NCI-H146 (cell line): ENCODE measurements around the gene GPR4.
"Not testable (repeated sequence)": the region's sequence is repeated elsewhere in the genome, so short reads cannot be mapped to it uniquely, and the experiment has no call there.

Source experiments
- DNase-seq: peaks from one replicate; lab custom pipeline; 2025; lab: John Stamatoyannopoulos, UW

Gene GPR4

DNA sequence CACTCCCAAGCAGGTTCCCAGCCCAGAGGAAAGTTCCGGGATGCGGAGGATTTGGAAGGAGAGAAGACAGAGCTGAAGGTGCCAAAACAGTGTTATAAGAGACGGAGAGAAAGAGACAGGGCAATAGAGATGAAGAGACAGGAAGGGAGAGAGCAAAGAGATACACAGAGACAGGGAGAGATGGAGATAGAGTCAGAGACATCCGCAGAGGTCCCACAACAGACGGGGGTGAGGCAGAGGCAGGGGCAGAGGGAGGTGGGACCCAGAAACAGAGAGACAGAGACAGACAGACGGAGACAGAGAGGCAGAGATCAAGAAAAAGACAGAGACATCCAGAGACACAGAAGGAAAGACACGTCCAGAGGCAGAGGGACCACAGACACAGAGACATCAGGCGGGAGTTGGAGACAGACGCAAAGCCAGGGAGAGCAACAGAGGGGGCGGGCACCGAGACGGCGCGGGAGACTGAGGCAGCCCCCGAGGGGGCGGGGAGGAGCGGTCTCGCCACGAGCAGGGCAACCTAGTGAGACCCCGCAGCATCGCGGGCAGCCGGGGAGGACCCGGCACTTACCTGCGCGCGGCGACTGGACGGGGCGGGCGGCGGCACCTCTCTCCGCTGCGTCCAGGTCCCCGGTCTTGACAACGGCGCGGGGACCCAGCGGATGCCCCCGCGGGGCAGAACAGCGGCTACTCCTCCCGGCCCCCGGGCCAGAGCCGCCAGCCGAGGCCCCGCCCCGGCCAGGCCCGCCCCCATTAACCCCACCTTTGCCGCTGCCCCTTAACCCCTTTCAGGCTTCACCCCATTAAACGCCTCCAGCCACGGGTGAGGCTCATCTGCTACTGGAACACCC is at the start of gene GPR4:
GPR4 (minus strand) TSS at position 689 of the 851 bp plus-strand sequence. CDS start 10,346 bp downstream, outside the sequence.
- DNase-seq = peak; percentile 42

DNA sequence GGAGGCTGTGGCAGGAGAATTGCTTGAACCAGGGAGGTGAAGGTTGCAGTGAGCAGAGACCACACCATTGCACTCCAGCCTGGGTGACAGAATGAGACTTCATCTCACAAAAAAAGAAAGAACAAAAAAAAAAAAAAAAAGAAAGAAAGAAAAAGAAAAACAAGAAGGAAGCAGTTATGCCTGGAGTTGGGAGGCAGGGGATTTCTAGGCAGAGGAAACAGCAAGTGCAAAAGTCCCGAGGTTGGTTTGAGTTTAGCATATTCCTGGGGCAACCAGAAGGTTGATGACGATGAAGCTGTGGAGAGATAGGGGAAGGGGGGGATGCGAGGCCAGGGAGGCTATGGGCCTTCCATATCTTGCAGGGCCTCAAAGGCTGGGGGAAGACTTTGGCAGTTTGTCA is 48.7 kb upstream of the GPR4 start:
- no peak for DNase-seq

DNA sequence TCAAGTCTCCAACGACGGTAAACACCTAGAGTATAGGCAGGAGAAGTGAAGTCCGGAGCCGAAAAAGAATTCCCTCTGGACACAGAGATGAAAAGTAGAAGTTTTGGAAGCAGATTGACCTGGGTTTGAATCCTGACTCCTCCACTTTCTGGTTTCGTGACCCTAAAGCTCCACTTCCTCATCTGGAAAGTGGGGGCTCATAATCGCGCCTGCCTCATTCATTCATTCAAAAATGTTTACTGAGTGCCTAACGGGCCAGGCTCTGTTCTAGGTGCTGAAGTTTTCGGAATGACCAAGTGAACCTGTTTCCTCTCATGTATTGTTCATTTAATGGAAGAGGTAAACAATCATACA is 44.3 kb upstream of the GPR4 start:
- DNase-seq = no peak

DNA sequence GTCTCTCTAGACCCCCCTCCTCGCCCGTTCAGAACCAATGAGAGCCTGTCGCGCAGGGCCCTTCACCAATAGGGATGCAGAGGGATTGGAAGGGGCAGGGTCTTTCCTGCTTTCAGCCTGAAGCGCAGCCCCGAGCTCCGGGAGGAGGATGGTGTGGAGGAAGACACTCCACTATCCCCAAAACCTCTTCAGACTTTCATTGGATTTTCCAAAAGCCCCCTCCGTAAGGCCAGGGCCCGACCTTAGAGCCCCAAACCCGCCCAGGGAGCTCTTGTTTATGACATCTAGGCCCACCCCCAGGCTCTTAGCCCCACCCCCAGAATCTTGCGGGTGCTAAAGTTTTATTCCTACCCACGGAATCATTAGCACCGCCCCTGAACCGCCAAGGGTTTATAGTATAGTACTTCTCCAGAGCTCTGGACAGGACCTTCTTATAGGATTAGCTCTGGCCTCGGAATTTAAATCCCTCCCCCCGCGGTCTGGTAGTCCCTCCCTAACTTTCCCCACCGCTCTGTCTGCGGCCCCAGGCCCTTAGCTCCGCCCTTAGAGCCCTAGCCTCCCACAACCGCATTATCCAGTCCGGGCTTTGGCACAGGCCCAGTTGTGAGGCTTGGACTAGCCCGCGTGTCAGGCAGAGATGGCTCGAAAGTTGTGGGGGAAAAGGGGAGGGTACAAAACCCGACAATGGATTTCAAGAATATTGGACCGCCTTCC is 43.8 kb upstream of the GPR4 start:
- DNase-seq = peak; percentile 79

DNA sequence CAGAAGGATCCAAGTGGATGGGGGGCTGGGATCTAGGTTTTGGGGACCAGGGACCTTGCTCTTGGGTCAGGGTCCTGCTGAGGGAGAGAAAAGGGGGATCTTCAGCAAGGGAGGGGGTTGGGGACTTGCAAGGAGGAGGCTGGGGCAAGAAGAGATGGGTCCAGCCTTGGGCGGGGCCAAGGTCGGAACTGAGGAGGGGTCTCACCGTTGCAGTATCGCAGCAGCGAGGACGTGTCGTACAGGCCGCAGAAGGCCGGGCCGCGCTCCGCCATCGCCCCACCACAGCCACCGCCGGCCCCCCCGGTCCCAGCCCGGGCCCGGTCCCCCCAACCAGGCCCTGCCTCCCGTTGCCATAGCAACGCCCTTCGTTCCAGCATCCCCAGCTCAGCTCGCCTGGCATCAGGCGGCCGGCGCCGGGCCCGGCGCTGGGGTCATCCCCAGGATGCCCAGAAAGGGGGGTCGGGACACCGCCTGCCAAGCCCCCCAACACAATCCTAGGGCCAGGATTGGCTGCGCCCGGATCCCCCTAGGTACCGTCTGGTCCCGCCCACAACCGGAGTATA is 43.1 kb upstream of the GPR4 start:
- DNase-seq = no peak

DNA sequence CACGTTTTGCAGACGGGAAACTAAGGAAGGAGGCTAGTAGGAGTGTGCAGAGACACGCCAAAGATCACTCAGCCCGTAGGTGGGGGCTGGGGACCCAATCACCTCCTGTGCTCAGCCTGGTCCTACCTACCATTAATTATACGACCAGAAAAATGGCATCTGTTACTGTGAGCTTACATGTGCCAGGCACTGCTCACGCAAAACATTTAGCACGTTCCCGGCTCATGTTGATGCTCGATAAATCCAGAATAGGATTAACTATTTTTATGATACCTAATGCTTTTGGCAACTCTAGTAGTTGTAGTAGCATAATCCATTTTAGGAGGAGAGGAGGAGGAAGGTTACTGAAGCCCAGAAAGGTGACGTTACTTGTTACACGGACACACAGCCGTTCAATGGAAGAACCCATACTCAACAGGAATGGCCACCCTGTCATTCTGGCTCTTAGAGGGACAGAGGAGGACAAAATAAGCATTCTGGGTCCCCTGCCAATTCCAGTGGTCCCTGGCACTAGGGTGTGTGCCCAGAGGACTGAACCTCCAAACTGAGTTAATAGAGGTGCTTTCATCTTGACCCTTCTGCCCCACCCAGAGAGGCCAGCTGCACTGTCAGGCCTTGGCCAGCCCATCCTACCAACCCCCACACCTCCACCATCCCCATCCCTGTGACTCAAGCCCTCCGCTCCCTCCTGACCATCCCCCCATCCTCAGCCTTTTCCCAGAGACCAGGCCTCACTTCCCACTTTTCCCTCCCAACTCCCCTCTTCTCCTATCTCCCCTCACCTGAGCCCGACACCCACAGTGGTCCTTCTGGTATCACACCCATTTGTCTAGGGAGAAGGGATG is 42.1 kb upstream of the GPR4 start:
- DNase-seq = no peak

DNA sequence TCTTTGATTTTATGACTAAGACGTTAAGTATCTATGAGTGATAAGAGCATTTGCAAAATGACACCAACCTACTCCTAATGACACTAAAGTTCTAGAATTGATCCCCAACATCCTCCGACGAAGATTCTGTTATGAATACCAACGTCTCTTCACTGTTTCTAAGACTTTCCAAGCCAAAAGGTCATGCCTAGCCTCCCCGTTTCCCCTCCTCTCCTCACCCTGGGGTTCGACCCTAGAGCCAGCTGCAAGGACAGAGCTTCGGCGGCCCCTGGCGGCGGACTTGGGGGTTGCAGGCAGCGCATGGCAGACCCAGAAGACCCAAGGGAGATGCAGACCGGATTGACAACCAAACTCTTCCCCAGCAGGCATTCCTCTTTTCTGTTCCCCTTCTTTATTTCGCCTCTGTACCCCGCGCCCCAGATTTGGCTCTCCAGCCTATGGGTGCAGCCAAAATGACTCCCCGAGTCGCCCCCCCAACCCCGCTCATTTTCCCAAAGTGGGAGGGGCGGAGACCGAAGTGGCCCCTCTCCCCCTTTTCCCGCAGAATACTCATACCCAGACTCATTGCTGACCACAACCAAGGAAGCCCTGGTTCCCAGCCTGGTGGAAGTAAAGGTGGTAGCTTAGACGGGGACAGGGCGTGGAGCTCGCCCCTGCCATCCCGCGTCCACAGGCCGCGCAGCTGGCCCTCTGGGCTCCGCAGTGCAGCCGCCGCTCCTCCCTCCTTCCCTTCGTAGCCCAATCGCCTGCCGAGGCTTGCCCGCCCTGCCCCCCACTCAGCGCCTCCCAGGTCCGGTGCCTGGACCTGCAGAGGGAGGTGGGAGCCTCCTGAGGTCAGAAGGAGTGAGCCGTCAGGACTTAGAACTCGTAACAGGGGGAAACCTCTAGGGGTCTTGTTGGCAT is 41.3 kb upstream of the GPR4 start:
- peak; percentile 74 for DNase-seq

DNA sequence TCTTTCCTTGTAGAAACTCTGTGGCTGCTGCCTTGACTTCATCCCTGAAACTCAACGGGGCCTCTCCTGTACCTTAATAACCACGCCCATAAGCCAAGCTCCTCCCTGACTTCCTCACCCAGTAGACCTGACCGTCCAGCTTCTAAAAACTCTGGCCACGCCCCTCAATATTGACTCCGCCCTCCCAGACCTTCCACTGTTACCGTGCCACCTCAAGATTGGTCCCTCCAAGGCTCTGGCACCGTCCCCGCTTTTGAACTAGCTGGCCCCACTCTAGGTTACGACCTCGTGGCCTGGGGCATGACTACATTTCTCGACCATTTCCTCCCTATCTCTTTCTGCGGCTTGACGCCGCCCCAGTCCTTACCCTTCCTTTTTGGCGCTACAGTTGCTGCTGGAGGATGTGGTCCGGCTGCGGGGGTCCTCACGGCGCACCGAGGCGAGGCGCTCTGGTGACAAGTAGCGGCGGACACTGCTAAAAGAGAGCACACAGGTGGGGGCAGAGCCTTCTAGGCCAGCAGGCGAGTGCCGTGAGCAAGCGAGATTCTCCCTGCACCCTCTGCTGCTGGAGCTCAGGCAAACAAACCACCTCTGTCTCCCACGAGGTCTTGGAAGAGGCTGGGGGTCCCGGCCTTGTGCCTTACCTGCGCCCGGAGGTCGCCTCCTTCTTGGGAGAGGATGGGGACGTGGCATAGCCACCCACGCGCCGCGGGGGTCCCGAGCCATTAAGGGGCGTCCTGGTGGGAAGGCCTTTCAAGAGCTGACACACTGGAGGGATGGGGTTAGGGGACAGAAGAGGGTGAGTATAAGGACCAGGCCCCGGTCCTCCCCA is 39.5 kb upstream of the GPR4 start:
- DNase-seq = peak; percentile 94

DNA sequence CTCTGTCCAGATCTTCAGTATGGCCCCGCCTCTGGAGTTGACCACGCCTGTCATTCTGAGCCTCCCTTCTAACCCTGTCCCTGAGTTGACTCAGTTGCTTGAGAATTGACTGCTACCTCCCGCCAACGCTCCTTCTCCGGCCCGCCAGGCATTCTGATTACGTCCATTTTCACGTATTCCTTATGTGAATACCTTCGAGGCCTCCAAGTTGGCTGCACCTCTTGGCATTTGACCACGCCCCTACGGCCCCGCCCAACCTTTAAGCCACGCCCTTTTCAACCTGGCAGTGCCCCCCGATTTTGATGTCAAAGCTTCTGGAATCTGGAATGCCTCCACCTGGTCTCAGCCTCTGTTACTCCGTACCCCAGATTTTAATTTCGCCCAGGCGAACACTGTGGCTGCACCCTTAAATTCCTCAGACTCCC is 38.8 kb upstream of the GPR4 start:
- DNase-seq = peak; percentile 51

DNA sequence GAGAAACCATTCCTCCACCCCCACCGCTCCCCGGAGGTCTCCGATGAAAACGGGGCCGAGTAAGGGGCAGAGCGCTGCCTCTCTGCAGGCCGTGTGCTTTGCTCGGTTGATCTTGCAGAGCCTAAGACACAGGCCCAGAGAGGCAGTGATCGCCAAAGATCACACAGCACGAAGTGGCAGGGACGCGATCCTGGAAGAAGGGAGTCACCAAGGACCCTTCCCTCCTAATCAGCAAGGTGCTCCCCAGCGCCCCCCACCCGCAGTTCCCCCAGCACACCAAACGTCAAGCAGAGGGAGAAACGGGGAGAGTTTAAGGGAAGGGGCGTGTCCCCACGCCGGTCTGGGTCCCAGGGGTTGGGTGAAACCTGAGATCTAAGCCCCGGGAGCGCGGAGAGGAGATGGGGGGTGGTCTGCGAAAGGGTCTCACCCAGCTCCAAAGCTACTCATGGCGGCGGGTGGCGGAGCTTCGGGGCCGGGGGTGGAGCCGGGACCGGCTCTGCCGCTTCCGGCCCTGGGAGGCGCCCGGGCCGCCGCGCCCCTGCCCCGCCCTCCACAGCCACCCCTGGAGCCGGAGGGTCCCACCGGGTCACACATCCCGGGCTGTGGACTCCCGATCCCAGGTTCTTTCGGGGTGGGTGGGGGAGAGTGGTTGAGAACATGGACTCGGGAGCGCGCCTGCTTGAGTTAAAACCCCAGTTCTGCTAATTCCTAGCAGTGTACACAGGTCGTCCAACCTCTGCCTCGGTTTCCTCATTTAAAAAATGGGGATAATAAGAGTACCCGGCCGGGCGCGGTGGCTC is 37.1 kb upstream of the GPR4 start, which contains the start of gene EML2:
EML2 (minus strand) TSS at position 468 of the 800 bp plus-strand sequence; CDS start at position 447, 21 bp downstream.
- peak; percentile 55 for DNase-seq

DNA sequence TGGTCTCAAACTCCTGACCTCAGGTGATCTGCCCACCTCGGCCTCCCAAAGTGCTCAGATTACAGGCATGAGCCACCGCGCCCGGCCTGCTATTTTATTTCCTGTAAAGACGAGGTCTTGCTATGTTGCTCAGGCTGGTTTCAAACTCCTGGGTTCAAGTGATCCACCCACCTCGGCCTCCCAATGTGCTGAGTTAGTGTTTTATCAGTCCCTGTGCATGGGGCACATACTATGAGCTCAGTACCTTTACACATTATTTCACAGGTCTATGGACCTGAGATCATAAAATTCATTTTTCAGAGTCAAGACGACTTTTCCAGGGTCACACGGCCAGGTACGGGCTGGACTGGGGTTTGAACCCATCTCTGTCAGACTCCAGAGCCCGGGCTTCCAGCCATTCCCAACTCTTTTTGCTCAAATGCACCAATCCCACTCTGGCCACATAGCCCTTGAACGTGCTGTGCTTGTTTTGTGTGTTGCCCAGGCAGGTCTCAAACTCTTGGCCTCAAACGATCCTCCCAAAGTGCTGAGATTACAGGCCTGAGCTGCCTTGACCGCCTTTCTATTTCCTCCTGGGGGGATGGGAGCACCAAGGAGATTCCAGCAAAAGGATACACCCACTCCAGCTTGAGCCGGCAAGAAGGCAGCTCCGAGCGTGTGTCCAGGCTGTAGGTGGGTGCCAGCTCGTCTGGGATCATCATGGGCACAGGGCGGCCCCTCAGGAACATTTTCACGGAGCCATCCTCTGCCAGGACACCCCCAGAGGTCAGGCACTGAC is 36.1 kb upstream of the GPR4 start:
- DNase-seq = no peak

DNA sequence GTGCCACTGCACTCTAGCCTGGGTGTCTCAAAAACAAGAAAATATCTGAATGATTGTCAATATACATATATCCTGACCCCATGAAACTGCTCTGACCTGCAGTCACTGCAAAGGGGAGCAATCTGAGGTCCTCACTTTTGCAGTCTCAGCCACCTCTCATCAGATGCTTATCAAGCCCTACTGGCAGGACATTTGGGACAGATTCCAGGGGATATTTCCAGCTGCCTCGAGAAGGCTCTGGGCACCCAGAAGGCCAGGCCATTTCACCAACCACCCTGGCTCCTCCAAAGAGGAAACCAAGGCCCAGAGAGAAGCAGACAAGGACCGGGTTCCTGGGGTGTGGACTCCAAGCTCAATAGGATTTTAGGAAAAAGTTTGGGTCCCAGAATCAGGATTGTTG is 34.9 kb upstream of the GPR4 start:
- no peak for DNase-seq

DNA sequence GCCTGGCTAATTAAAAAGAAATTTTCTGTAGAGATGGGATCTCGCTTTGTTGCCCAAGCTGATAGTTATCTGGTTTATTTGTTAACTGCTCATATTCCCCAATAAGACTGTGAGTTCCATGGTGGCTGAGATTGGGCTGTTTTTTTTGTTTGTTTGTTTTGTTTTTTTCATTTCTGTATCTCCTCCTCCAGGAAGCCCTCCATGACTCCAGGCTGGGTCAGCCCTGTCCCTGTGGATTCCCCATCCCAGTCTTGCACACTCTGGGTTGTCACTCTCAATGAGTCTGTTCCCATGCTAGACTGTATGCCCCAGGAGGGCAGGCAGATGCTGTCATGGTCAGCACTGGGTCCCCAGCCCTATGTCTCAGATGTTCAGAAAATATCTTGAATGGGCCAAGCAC is 34.3 kb upstream of the GPR4 start:
- DNase-seq = no peak

DNA sequence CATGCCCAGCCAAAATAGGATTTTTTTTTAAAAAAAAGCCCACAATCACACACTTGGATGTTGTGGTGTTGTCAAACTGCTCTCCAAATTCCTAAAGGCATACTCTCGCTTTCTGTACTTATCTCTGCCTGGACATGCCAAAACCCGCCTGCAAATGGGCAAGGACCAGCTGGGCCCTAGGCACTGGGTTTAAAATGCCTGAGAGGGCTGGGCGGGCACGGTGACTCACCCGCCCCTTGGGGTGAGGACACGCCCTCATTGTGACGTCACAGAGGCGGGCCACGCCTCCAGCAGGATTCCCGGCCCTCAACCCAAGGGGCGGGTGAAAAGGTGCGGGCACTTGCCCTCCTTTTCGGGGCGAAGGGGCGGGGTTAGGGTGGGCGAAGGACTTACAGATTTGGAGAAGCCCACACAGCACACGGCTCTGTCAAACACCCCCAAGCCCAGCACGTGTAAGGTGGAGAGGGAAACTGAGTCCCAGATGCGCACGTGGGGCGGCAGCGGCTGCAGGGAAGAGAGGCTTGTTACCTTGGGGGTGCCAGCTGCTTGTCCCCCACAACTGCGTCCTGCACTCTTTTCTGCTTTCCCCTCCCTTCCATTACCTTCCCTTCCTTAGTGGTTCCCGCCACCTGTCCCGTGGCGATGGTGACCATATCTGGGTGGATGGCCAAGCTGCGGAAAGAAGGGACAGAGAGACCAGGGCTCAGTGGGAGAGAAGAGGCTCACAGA is 30.6 kb upstream of the GPR4 start:
- DNase-seq = no peak

DNA sequence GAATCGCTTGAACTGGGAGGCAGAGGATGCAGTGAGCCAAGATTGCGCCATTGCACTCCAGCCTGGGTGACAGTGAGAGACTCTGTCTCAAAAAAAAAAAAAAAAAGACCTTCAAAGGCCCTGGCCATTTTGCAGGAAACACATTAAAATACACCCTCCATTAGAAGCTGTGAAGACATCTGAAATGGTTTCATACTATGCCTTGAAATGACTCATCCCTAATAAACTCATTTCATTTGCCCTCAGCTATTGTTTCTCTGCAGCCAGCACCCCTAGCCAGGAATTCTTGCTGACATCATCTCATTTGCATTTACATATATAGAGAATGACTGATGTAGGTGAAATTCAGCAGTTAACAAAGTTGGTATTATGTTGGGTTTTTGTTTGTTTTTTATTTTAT is 28.5 kb upstream of the GPR4 start:
- DNase-seq = no peak

DNA sequence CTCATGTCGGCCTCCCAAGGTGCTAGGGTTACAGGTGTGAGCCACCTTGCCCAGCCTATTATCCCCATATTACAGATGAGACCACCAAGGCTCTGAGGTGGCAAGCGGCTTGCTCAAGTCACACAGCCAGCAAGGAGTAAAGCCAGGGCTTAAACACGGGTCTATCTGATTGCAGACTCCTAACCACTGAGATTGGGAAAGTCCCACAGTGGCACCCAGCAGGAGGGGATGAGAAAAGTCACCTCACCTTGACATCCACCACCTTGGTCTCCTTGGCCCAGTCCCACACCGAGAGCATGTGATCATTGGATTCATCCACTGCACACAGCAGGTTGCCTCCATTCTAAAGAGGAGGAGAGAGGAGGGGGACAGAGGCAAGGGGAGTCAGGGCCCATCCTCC is 27.7 kb upstream of the GPR4 start:
- DNase-seq = no peak

DNA sequence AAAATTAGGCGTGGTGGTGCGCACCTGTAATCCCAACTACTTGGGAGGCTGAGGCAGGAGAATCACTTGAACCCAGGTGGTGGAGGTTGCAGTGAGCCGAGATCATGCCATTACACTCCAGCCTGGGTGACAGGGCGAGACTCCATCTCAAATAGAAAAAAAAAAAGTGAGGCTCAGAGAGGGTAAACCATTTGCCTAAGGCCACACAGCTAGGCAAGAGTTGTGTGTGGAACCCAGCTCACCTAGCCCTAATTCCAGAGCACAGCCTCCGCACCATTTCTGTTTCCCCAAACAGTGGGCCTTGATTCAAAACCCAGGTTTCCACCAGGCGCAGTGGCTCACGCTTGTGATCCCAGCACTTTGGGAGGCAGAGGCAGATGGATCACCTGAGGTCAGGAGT is 26.2 kb upstream of the GPR4 start:
- DNase-seq = not testable (repeated sequence)

DNA sequence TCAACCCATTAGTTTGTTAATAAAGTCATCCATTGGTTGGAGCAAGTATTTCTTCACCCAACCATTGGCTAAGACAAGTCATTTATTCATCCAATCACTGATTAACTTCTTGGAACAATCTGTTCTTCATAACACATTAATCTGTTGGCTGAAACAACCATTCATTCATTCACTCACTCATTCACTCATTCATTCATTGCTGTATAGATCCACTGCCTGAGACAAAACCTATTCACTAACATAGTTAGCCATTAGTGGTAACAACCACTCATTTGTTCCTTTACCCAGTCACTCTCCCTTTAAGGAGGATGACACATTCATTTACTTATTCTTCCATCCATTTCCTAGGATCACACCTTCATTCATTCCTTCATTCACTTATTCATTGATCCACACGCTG is 22.0 kb upstream of the GPR4 start:
- no peak for DNase-seq
